SH-SY5Y (cell line): Measurements from ENCODE around the gene AGK.
A peak's percentile ranks its signal among the peaks of the same experiment; 100 is the strongest.

ENCODE experiments used
- GATA2 ChIP-seq: IDR thresholded peaks from 2 replicates; pipeline ENCODE4 v1.6.1; 2011; ENCODE audit warnings: mild to moderate bottlenecking, low read depth, low read length
- GATA3 ChIP-seq: IDR thresholded peaks from 2 replicates; pipeline ENCODE4 v1.6.1; 2011; ENCODE audit warnings: low read depth, mild to moderate bottlenecking, low read length, moderate library complexity

The AGK gene

GRCh38 chr7:141551094-141551781, at the start of gene AGK:
TSS of gene AGK (plus strand) at chr7:141551410. CDS start at chr7:141555467, 4,057 bp downstream.
- TF ChIP-seq GATA2 (peak; percentile 34; the same call in 1 of the 2 replicates), GATA3 (no peak)

GRCh38 chr7:141501451-141501850, 49.8 kb upstream of the AGK start:
- TF ChIP-seq GATA2 (no peak), GATA3 (no peak)

- TF ChIP-seq GATA3 (no peak), GATA2 (no peak)
Measured at GRCh38 chr7:141511316-141511675, 39.9 kb upstream of the AGK start.

GRCh38 chr7:141511676-141512396, 39.4 kb upstream of the AGK start:
- TF ChIP-seq GATA2 (no peak), GATA3 (no peak)

GRCh38 chr7:141512597-141512996, 38.6 kb upstream of the AGK start:
- TF ChIP-seq GATA2 (no peak), GATA3 (no peak)

- no peak for TF ChIP-seq GATA2
- TF ChIP-seq GATA3: no peak
Measured at GRCh38 chr7:141513720-141514119, 37.5 kb upstream of the AGK start.

GRCh38 chr7:141515941-141516340, 35.3 kb upstream of the AGK start:
- no peak for TF ChIP-seq GATA3
- TF ChIP-seq GATA2: no peak

- TF ChIP-seq GATA2 (no peak), GATA3 (no peak)
Measured at GRCh38 chr7:141519623-141520022, 31.6 kb upstream of the AGK start.

GRCh38 chr7:141522657-141523342, 28.4 kb upstream of the AGK start:
- no peak for TF ChIP-seq GATA2
- TF ChIP-seq GATA3: no peak

- TF ChIP-seq GATA2: no peak
- no peak for TF ChIP-seq GATA3
Measured at GRCh38 chr7:141525973-141526514, 25.2 kb upstream of the AGK start.

GRCh38 chr7:141527076-141527475, 24.1 kb upstream of the AGK start:
- TF ChIP-seq GATA3 (no peak), GATA2 (no peak)

- no peak for TF ChIP-seq GATA3
- no peak for TF ChIP-seq GATA2
Measured at GRCh38 chr7:141528399-141528798, 22.8 kb upstream of the AGK start.

GRCh38 chr7:141533149-141533949, 17.9 kb upstream of the AGK start:
- TF ChIP-seq GATA2 (no peak), GATA3 (no peak)
